IPS-18c (cell line): ENCODE measurements around the gene PKHD1.

Experiments
- H3K4me3 ChIP-seq: 2 replicates; pipeline ENCODE4 v1.7.0; 2013; ENCODE audit warnings: low read depth, mild to moderate bottlenecking, low read length, moderate library complexity; ENCODE audit not compliant: insufficient read depth
- H3K9me3 ChIP-seq: one replicate; pipeline ENCODE4 v1.6.1; 2013; ENCODE audit warnings: mild to moderate bottlenecking, low read length, moderate library complexity; ENCODE audit not compliant: control insufficient read depth, insufficient read depth

Gene PKHD1

DNA sequence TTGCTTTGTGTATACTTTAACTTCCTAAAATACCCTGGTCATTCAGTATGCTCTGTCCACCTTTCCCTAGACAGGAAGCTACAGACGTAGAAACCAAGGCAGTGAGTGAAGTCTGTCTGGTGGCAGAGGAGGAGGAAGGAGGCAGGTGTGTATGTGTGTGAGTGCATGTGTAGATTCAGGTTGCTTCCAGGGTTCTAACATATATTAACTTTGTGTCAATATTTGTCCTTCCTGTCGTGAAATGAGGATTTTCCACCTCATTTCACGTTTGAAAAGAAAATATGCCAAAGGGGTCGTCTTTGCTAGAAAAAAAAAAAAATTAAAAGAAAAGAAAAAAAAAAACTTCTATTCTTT, 411.5 kb downstream of the PKHD1 start:
- H3K9me3 ChIP-seq = no peaks in the 10 kb centered on the region
- H3K4me3 ChIP-seq = no peak overlapping the region

DNA sequence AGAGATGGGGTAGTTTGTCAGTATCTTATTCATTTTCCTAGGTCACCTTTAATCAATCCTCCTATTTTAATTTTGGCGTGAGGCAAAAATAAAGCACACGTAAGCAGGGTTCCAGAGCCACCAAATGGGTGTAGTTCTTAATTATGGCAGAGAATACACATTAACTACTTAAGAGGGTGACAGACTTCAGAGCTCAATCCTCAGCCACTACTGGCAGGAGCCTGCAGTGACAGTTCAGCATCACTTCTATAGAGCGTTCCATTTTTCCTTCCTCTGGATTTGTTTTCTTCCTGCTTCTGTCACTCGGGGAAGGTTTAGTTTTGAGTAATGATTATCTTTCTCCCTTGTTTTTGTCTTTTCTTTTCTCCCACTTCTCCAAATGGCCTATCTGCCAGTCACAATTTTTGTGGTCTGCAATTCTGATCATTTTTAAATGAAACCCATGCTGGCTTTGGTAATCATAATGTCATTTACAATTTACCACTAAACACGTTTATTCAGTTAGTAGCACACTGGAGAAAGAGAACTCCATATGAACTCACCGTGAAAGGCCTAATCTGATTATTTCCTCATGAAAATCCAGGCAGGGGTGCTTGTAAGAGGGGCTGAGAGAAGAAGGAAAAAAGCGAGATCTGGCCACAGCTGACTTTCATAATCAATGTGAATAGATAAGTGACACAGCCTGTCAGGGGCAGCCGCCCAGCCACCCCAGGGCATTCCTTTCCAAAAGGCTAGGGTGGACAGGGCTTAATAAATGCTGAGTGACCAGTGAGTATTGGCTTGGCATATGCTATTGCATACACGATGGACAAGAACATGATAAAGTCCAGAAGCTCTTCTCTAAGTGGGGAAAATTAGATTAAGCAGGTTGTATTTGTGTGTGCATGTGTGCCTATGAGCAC, 412.1 kb downstream of the PKHD1 start:
- H3K4me3 ChIP-seq = no peak overlapping the region
- H3K9me3 ChIP-seq = no peaks in the 10 kb centered on the region

DNA sequence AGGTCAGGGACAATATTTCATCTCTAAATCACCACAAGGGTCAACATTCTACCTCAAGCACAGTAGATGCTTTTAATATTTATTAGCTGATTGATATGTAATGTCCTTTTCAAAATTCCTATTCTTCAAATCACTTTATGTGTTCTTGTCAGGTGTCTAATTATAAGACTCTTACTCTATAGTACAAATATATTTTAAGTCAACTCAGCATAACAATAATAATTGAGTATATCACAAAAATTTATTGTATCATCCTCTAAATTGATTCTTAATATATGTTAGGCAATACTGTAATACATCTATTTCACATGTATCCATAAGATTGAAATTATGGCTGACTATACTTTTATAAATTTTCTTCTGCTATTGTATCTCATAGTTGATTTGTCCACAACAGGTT, 423.9 kb downstream of the PKHD1 start:
- Histone ChIP-seq H3K9me3 (no peaks in the 10 kb centered on the region), H3K4me3 (no peak overlapping the region)

DNA sequence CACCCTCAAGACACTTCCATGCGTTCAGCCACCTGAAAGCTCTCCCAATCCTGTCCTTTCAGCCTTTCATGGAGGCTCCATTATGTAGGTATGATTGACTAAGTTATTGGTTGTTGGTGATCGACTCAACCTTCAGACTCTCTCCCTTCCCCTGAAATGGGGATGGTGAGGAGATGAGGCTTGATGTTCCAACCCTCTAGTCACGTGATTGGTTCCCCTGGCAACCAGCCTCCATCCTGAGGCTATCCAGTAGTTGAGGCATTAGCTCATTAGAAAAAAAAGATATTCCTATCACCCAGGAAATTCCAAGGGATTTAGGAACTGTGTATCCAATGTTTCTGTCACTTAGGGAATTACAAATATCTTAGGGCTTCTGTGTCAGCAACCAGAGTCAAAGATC, 426.6 kb downstream of the PKHD1 start:
- Histone ChIP-seq H3K9me3 (no peaks in the 10 kb centered on the region), H3K4me3 (no peak overlapping the region)

DNA sequence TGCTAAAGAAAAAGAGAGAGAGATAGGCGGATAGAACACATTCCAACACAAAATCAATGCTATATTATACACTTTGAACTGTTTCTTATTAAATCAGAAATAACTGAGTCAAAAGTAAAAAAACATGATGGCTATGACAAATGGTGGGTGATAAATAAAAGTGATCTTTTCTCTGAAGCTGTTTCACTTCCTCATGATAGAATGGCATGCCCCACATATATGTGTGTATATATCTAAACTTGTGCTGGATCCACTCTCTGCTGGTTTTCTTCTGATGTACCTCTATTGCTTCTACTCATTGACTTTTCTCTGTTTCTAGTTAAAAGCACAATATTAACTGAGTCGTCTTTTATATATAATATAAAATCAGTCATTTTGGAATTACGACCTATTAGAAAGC, 429.9 kb downstream of the PKHD1 start:
- Histone ChIP-seq H3K9me3 (no peaks in the 10 kb centered on the region), H3K4me3 (no peak overlapping the region)

DNA sequence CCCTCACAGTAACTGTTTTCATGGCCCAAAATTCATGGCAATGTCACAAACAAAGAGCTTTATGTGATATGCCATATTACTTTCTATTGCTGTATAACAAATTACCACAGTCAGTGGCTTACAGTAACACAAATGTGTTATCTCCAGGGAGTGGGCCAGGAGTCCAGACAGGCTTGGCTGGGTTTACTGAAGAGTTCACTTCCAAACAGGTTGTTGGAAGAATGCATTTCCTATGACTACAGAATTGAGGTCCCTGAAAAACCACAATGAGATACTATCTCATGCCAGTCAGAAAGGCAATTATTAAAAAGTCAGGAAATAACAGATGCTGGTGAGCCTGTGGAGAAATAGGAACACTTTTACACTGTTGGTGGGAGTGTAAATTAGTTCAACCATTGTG, 431.9 kb downstream of the PKHD1 start:
- H3K9me3 ChIP-seq = no peaks in the 10 kb centered on the region

DNA sequence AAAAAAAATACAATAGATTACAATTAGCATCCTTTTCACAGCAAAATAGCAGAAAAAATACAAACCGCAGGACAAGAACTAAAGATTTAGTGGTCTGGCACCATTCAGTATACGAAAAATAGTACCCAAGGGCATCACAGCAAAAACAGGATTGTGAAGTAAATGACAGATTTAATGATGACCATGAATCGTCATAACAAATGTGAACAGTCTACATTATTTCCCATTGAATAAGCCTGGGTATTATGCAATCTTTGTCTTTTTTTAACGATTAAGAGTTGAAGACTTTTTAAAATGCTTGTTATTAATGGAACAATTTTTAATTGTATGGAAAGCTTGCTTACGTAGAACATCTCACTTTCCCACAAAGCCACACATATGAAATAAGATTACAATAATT, 432.8 kb downstream of the PKHD1 start:
- H3K4me3 ChIP-seq = no peak overlapping the region

More for the DNA sequence above, 431.9 kb downstream of the PKHD1 start:
- no peak overlapping the region for H3K4me3 ChIP-seq

DNA sequence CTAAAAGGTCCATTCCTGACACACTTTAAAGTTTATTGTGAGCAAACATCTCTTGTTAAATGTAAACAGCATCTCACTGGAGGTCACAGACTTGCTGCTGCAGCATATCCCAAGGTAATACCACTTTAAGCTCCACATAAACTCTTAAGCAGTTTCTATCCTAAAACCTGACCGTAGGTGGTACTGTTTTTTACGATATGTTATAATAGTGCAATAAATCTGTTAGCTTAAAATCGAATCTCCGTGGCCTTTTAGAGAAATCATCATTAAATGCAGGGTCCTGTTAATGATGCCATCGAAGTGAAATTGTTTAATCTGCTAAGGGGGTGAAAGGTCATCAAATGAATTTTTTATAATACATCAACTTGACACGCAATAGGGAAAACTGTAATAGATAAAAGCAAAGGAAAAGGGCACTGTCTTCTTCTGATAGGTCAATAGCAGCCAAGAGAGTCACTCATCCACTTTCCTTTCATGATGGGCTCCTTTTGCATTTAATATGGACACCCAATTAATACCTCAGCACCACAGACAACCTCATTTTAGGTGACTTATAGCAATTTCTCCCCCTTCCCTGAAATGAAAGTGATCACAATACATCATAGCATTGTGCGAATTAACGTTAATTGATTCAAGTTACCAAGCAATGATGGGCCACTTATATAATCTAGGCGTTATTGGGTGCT, 436.1 kb downstream of the PKHD1 start:
- H3K4me3 ChIP-seq = no peak overlapping the region

More for the DNA sequence above, 432.8 kb downstream of the PKHD1 start:
- H3K9me3 ChIP-seq = no peaks in the 10 kb centered on the region

DNA sequence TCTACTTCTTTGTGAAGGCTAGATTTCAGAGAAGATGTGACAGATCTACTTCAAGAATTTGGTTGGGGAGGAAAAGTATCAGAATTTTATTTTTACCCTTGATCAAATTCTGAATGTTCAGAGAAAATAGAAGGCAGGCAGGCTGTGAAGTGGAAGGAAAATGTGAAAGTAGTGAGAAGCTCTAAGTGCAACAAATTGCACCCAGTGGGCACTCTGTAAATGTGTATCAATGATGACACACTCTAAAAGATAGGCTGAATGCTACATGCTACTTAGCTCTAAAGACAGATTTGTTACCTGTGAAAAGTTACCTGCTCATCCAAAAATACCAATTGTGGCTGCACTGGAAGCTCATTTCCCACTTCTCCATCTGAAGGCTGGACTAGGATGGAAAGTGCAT, 438.6 kb downstream of the PKHD1 start:
- Histone ChIP-seq H3K4me3 (no peak overlapping the region), H3K9me3 (no peaks in the 10 kb centered on the region)

More for the DNA sequence above, 436.1 kb downstream of the PKHD1 start:
- no peaks in the 10 kb centered on the region for H3K9me3 ChIP-seq

DNA sequence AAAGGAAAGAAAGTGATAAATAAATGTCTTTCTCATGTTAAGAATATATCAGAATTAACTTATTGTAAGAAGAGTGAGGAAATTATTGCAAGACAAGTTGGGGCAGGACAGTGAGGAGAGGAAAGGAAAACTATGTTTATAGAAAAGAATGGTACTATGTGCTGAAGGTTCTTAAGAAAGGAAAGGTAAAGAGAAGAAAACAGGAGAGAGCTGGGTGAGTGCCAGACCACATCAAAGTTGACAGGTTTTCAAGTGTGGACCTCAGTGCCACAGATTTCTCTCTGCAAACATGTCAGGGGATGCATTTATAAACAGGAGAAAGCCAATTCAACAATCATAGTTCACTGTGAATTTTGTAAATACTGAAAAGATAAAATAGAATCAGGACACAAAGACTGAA, 439.2 kb downstream of the PKHD1 start:
- no peaks in the 10 kb centered on the region for H3K9me3 ChIP-seq
- no peak overlapping the region for H3K4me3 ChIP-seq

DNA sequence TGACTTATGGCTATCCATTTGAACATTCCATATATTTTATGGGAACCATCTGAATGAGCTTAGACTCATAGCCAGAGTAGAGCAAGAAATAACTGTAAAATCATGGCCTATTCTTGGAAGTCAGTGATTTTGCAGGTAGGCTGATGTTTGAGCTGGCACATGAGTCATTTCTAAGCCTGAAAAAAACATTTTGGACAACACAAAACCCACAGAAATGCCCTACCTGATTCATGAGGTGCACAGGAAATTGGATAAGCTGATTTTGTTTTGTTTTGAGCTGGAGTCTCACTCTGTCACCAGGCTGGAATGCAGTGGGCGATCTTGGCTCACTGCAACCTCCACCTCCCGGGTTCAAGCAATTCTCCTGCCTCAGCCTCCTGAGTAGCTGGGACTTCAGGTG, 443.0 kb downstream of the PKHD1 start:
- Histone ChIP-seq H3K4me3 (no peak overlapping the region), H3K9me3 (no peaks in the 10 kb centered on the region)

DNA sequence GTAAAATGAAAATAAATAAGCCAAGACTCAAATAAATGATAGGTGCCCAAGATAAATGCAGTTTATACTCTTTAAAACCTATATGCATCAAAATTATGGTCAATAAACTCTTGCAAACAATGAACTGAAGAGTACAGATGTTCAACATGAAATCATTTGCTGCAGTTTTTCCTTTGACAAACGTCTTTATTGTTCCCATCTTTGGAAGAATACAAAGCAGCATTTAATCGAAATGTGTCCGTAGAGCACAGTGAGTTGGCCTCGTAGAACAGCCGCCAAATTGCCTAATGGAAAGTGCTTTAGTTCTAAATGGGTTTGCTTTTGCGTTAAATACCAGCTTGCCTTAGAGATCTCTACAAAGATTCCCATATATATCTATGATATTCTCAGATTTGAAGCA, 447.4 kb downstream of the PKHD1 start:
- Histone ChIP-seq H3K4me3 (no peak overlapping the region), H3K9me3 (no peaks in the 10 kb centered on the region)

DNA sequence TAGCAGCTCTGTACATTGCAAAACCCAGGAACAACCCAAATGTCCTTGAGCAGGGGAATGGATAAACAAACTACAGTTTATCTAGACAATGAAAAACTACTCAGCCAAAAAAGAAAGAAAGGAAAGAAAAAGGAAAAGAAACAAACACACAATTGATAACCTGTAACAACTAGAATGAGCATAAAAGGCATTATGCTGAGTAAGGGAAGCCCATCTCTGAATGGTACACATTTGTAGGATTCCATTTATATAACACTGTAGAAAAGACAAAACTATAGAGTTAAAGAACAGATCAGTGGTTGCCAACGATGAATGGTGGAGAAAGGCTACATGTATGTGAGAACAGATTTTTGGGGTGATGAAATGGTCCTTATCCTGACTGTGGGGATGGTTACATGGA, 454.0 kb downstream of the PKHD1 start:
- Histone ChIP-seq H3K4me3 (no peak overlapping the region), H3K9me3 (no peaks in the 10 kb centered on the region)

DNA sequence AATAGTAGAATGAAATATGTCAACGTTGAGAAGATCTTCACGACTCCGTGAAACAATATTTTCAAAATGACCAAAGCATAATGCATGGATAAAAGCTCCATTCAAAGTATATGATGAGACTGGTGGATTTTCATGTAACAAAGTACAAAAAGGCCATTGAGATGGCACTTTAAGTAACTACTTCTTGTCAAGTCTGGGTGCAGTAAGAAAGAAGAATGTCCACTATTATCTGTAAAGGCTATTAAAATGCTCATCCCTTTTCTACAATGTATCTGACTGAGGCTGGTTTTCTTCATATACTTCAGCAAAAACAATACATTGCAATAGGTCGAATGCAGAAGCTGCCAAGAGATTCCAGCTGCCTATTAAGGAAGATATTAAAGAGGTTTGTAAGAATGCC, 457.4 kb downstream of the PKHD1 start:
- Histone ChIP-seq H3K9me3 (no peaks in the 10 kb centered on the region), H3K4me3 (no peak overlapping the region)

DNA sequence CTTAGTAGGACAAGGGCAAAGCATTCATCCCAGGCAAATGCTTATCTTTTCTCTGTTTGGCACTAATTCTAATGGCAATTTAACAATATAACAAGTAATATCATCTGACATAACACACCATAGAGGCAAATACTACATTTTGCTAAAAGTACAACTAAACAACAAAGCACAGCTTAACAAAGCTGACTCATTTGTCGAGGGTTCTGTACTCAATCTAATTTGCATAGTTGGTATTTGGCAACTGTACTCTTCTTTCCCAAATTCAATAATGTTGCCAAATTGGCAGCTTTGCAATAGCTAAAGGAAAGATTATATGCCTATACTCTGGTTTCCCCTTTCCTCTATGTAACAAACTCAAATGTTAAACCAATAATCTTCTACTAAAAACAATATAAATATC, 461.0 kb downstream of the PKHD1 start:
- Histone ChIP-seq H3K9me3 (no peaks in the 10 kb centered on the region), H3K4me3 (no peak overlapping the region)

DNA sequence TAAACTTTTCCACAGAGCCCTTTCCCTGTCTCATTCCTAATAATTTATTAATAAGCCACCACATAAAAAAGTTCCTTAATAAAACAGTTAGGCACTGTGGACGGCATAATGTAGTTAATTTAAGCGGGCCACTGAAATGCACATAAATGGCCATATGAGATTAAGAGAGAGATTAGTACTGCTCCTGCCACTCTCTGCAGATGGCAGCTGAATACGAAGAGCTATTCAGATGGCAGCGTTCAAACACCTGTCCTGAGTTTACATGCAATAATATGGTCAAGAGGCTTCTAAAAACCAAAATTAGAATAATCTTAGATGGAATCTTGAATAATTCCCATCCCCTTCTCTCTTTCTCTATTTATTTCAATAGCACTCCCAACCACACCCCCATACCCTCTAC, 461.8 kb downstream of the PKHD1 start:
- no peaks in the 10 kb centered on the region for H3K9me3 ChIP-seq
- no peak overlapping the region for H3K4me3 ChIP-seq

DNA sequence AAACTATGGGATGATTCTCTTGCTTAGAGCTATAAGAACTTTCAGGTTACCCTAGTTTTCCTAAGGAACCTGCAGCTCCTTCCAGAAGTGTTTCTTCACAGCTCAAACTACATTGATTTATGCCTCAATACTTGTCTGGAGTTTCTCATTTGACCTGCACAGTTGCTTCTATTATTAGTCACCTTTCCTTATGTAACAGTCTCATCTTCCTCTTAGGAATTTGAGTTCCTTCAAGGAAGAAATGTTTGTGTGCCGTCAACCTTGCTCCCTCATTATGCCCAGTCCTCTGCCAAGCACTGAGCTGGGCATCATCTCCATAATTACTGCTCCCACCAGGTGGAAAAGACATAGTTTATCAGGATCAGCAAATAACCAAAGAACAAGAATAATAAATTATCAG, 466.4 kb downstream of the PKHD1 start:
- H3K9me3 ChIP-seq = no peaks in the 10 kb centered on the region
- no peak overlapping the region for H3K4me3 ChIP-seq

DNA sequence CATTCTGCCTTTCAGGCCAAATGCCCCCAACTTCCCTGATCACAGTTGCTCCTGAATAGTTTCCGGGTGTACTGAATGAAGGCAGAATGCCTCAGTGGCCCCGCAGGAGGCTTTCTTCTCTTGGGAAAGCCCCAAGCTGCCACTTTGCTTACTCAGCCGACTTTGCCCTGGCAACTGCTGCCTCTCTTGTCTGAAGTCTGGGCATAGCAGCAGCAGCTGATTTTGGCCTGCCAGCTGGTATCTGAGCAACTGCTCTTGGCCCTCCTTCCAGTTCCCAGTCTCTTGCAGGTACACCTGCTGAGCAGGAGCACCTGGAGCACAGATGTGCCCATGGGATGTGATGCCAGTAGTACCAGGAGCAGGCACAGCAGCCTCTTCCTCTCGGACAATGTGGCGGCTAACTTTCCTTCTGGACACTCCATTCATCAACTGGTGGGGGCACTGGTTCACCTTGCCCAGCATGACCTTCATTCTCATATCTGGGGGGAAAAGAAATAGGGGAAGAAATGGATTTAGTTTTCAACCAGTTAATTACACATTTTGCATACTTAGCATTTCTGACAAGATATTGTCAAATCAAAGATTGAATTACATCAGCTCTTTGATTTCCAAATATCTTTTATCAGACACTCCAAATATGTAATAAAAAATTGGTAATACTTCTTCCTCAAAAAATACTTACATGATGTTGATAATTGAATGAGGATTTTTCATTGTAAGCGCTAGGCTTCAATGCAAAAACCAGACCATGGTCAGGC, 468.2 kb downstream of the PKHD1 start:
- Histone ChIP-seq H3K4me3 (no peak overlapping the region), H3K9me3 (no peaks in the 10 kb centered on the region)
